ENCODE measurements around the gene HOXA13. TPM values are rescaled to one million over a fixed set of nuclear protein-coding genes. Genes with fewer than 3 reads are reported as not detected.

Gene HOXA13
- polyA plus RNA-seq, 1 donor from 2014 or later: not detected

DNA sequence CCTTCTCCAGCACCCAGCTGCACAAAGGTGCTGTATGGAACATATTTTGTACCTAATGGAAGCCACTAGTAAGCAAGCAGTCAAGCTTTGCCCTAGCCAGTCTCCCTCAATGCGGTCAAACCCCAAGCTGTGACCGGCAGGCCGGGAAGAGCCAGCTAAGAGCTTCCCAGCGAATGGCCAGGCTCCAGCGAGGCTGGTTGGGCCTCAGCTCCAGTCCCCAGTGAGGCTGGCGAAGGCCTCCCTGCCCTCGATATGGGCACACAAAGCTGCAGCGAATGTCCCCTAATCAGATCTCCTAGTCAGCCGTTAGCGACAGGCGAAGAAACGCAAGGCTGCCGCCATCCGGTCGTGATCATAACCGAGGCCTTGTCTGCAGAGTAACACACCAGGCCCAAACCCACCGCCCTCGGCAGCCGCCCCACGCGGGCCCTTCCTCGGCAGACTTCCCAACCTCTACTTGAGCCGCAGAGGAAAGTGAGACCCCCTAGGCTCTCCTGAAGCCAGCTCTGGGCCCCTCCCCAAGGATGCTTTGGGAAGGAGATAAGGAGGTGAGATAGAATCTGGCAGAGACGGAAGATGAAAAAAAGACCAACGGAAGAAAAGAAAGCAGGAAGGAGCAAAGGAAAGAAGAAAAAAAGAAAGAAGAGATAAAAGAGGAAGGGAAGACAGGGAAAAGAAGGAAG is 31.5 kb downstream of the HOXA13 start:
- H3K4me3 ChIP-seq (ENCODE audit: low read length): no peak overlapping the region
- no peak overlapping the region for H3K4me2 ChIP-seq (ENCODE audit: low read length)

DNA sequence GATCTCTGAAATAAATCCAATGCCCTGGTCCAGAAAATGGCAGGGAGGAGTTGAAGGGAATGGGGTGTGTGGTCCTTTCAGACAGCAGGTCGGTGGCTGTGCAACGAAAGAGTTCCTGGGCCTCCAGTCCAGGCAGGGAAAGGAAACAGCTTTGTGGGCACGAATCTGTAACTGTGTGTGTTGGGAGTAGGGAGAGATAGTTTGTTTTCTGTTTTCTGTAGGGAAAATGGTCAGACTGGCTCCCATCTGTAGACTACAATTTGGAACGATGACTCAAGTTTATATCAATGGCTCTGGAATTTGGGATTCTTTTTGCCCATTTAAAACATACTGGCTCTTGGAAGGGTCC is 32.0 kb downstream of the HOXA13 start:
- H3K27me3 ChIP-seq (ENCODE audit: insufficient read depth, low read depth, low read length): peaks cover 100% of the 10 kb centered on the region
- H3K27ac ChIP-seq (ENCODE audit: low read length): no peak overlapping the region
- no peaks in the 10 kb centered on the region for H4K20me1 ChIP-seq (ENCODE audit: insufficient read depth)
- peaks cover 25% of the 10 kb centered on the region for H3K9me3 ChIP-seq (ENCODE audit: low read length)
- H3K9ac ChIP-seq (ENCODE audit: low read length): no peak overlapping the region
- no peak overlapping the region for H3K4me2 ChIP-seq (ENCODE audit: low read length)
- no peaks in the 10 kb centered on the region for H3F3A ChIP-seq (ENCODE audit: insufficient read depth, low read length, poor library complexity, severe bottlenecking)
- H3K9me2 ChIP-seq (ENCODE audit: insufficient read depth, low read length): no peaks in the 10 kb centered on the region
- no peaks in the 10 kb centered on the region for H3K79me2 ChIP-seq (replicated peaks; ENCODE audit: insufficient read depth, low read length)
- no peaks in the 10 kb centered on the region for H3K36me3 ChIP-seq (ENCODE audit: insufficient read depth, low read length)
- no peak overlapping the region for H3K4me3 ChIP-seq (ENCODE audit: low read length)
- no peak overlapping the region for H2AFZ ChIP-seq (ENCODE audit: low read depth, low read length)
- TF ChIP-seq EZH2 (IDR thresholded peaks at IDR 0.05; ENCODE audit: borderline replicate concordance, insufficient read depth, low read length, poor library complexity, severe bottlenecking): no peak
- no peak for TF ChIP-seq SMC3 (conservative IDR thresholded peaks at IDR 0.05; ENCODE audit: poor library complexity)
- TF ChIP-seq CTCF (IDR thresholded peaks at IDR 0.05; ENCODE audit: poor library complexity, severe bottlenecking): no peak
- no peak for TF ChIP-seq POLR2AphosphoS5 (IDR thresholded peaks at IDR 0.05)
- no peak for TF ChIP-seq MXI1 (conservative IDR thresholded peaks at IDR 0.05; ENCODE audit: poor library complexity, severe bottlenecking)
- TF ChIP-seq TAF1 (IDR thresholded peaks at IDR 0.05; ENCODE audit: low read depth): no peak
- TF ChIP-seq, protein P1, sequence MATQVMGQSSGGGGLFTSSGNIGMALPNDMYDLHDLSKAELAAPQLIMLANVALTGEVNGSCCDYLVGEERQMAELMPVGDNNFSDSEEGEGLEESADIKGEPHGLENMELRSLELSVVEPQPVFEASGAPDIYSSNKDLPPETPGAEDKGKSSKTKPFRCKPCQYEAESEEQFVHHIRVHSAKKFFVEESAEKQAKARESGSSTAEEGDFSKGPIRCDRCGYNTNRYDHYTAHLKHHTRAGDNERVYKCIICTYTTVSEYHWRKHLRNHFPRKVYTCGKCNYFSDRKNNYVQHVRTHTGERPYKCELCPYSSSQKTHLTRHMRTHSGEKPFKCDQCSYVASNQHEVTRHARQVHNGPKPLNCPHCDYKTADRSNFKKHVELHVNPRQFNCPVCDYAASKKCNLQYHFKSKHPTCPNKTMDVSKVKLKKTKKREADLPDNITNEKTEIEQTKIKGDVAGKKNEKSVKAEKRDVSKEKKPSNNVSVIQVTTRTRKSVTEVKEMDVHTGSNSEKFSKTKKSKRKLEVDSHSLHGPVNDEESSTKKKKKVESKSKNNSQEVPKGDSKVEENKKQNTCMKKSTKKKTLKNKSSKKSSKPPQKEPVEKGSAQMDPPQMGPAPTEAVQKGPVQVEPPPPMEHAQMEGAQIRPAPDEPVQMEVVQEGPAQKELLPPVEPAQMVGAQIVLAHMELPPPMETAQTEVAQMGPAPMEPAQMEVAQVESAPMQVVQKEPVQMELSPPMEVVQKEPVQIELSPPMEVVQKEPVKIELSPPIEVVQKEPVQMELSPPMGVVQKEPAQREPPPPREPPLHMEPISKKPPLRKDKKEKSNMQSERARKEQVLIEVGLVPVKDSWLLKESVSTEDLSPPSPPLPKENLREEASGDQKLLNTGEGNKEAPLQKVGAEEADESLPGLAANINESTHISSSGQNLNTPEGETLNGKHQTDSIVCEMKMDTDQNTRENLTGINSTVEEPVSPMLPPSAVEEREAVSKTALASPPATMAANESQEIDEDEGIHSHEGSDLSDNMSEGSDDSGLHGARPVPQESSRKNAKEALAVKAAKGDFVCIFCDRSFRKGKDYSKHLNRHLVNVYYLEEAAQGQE (IDR thresholded peaks at IDR 0.05; ENCODE audit: borderline replicate concordance): no peak
- TF ChIP-seq EP300 (conservative IDR thresholded peaks at IDR 0.05; ENCODE audit: poor library complexity, severe bottlenecking): no peak

More for the DNA sequence above, 31.5 kb downstream of the HOXA13 start:
- Histone ChIP-seq H3K9me2 (ENCODE audit: insufficient read depth, low read length) (no peaks in the 10 kb centered on the region), H3K9ac (ENCODE audit: low read length) (no peak overlapping the region), H3K79me2 (replicated peaks; ENCODE audit: insufficient read depth, low read length) (no peaks in the 10 kb centered on the region), H3F3A (ENCODE audit: insufficient read depth, low read length, poor library complexity, severe bottlenecking) (no peaks in the 10 kb centered on the region), H3K36me3 (ENCODE audit: insufficient read depth, low read length) (no peaks in the 10 kb centered on the region), H4K20me1 (ENCODE audit: insufficient read depth) (no peaks in the 10 kb centered on the region), H3K27ac (ENCODE audit: low read length) (no peak overlapping the region), H2AFZ (ENCODE audit: low read depth, low read length) (no peak overlapping the region), H3K9me3 (ENCODE audit: low read length) (peaks cover 25% of the 10 kb centered on the region), H3K27me3 (ENCODE audit: insufficient read depth, low read depth, low read length) (peaks cover 100% of the 10 kb centered on the region)
- TF ChIP-seq EZH2 (IDR thresholded peaks at IDR 0.05; ENCODE audit: borderline replicate concordance, insufficient read depth, low read length, poor library complexity, severe bottlenecking) (no peak), POLR2AphosphoS5 (IDR thresholded peaks at IDR 0.05) (no peak), CTCF (IDR thresholded peaks at IDR 0.05; ENCODE audit: poor library complexity, severe bottlenecking) (no peak), RAD21 (conservative IDR thresholded peaks at IDR 0.05) (no peak), MXI1 (conservative IDR thresholded peaks at IDR 0.05; ENCODE audit: poor library complexity, severe bottlenecking) (no peak), TAF1 (IDR thresholded peaks at IDR 0.05; ENCODE audit: low read depth) (no peak), SMC3 (conservative IDR thresholded peaks at IDR 0.05; ENCODE audit: poor library complexity) (no peak), EP300 (conservative IDR thresholded peaks at IDR 0.05; ENCODE audit: poor library complexity, severe bottlenecking) (no peak)
- TF ChIP-seq, protein P1 (IDR thresholded peaks at IDR 0.05; ENCODE audit: borderline replicate concordance): no peak

Data from neural cell (in vitro differentiated cells).